Gastroesophageal sphincter (tissue), 4 donors: ENCODE measurements around the gene PXDN. TPM values are rescaled to one million over a fixed set of nuclear protein-coding genes. Genes with fewer than 3 reads are reported as not detected.

Source experiments
- ATAC-seq: fragments of 150-250 bp; one replicate; pipeline ENCODE4 v1.9.1; 2016; ENCODE audit warnings: mild to moderate bottlenecking, moderate library complexity
- H3K27ac ChIP-seq, 4 donors: fragments of 200-600 bp; sonication (generic) in 3 of 4; 1 replicate in 3 of 4; 2 replicates in 1 of 4; pipeline ENCODE4 v1.5.1; 2016 to 2019
- H3K27me3 ChIP-seq: fragments of 200-600 bp; sonication (generic); one replicate; pipeline ENCODE4 v1.5.1; 2019
- H3K36me3 ChIP-seq, 2 donors: fragments of 200-600 bp; sonication (generic); one replicate each; pipeline ENCODE4 v1.5.1; 2019; ENCODE audit warnings: control low read depth in 1 of 2
- H3K4me1 ChIP-seq, 3 donors: fragments of 200-600 bp; sonication (generic); 1 replicate in 2 of 3; 2 replicates in 1 of 3; pipeline ENCODE4 v1.5.1; 2016 to 2019; ENCODE audit warnings: control low read depth in 2 of 3
- H3K4me3 ChIP-seq, 2 donors: fragments of 200-600 bp; sonication (generic); one replicate each; pipeline ENCODE4 v1.5.1; 2019; ENCODE audit warnings: mild to moderate bottlenecking in 1 of 2, moderate library complexity in 1 of 2
- H3K9me3 ChIP-seq, 3 donors: fragments of 200-600 bp; sonication (generic); one replicate each; pipeline ENCODE4 v1.5.1; 2017 to 2019; ENCODE audit warnings: control low read depth in 2 of 3
- EP300 ChIP-seq: sonication (generic); formaldehyde crosslinking; IDR thresholded peaks from one replicate; pipeline ENCODE4 v1.6.1; 2017; ENCODE audit warnings: antibody characterized with exemption, mild to moderate bottlenecking
- POLR2A ChIP-seq, 2 donors: fragments of 450-650 bp; IDR thresholded peaks; one replicate each; pipeline ENCODE4 v1.6.1; 2017; ENCODE audit warnings: antibody characterized with exemption in 2 of 2, mild to moderate bottlenecking in 2 of 2, moderate library complexity in 1 of 2
- POLR2AphosphoS5 ChIP-seq: sonication (generic); formaldehyde crosslinking; IDR thresholded peaks from one replicate; pipeline ENCODE4 v1.6.1; 2017; ENCODE audit warnings: antibody characterized with exemption
- WGBS, 2 donors: methylation state at CpG; one replicate each; pipeline ENCODE4 v1.1.5; 2018; ENCODE audit warnings: low coverage in 1 of 2; 5-methylcytosine and 5-hydroxymethylcytosine counted together
- total RNA-seq, 4 donors: library from RNA; depleted of rRNA; stranded (reverse); fragments of >200 nt; gene quantifications; one replicate each; pipeline ENCODE4 v1.1.0, GENCODE V29; 2016
- TF ChIP-seq, protein P1 (sequence below), 4 experiments: fragments of 200-600 bp in 2 of 4; fragments of 450-650 bp in 2 of 4; sonication (generic) in 1 of 4; IDR thresholded peaks; one replicate each; pipeline ENCODE4 v1.5.1; 2017 to 2019; ENCODE audit warnings: antibody characterized with exemption in 4 of 4, mild to moderate bottlenecking in 2 of 4, moderate library complexity in 2 of 4

Gene PXDN
- total RNA-seq, 4 donors from 2014 or later: 19.9 to 95.9 (median 60.9) TPM

GRCh38 chr2:1755436-1756191, 11.3 kb upstream of the PXDN start:
- no peaks in the 10 kb centered on the region for H3K9me3 ChIP-seq
- no peak overlapping the region for H3K4me3 ChIP-seq
- WGBS, 2 donors: 19 to 38% methylated on average over 9 to 12 of the region's 18 CpGs
- H3K27ac ChIP-seq: peak overlapping the region in 1 of 4 donors; percentile 13
- ATAC-seq: no peak
- H3K4me1 ChIP-seq: peaks cover 0 to 33% (median 0%) of the 10 kb centered on the region in 3 donors
- peaks cover 8% of the 10 kb centered on the region for H3K27me3 ChIP-seq
- H3K36me3 ChIP-seq: no peaks in the 10 kb centered on the region
- TF ChIP-seq, protein P1, sequence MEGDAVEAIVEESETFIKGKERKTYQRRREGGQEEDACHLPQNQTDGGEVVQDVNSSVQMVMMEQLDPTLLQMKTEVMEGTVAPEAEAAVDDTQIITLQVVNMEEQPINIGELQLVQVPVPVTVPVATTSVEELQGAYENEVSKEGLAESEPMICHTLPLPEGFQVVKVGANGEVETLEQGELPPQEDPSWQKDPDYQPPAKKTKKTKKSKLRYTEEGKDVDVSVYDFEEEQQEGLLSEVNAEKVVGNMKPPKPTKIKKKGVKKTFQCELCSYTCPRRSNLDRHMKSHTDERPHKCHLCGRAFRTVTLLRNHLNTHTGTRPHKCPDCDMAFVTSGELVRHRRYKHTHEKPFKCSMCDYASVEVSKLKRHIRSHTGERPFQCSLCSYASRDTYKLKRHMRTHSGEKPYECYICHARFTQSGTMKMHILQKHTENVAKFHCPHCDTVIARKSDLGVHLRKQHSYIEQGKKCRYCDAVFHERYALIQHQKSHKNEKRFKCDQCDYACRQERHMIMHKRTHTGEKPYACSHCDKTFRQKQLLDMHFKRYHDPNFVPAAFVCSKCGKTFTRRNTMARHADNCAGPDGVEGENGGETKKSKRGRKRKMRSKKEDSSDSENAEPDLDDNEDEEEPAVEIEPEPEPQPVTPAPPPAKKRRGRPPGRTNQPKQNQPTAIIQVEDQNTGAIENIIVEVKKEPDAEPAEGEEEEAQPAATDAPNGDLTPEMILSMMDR (IDR thresholded peaks at IDR 0.05): no peak
- TF ChIP-seq EP300: no peak
- TF ChIP-seq POLR2A (IDR thresholded peaks at IDR 0.05): no peak
- TF ChIP-seq POLR2AphosphoS5: no peak

DNA sequence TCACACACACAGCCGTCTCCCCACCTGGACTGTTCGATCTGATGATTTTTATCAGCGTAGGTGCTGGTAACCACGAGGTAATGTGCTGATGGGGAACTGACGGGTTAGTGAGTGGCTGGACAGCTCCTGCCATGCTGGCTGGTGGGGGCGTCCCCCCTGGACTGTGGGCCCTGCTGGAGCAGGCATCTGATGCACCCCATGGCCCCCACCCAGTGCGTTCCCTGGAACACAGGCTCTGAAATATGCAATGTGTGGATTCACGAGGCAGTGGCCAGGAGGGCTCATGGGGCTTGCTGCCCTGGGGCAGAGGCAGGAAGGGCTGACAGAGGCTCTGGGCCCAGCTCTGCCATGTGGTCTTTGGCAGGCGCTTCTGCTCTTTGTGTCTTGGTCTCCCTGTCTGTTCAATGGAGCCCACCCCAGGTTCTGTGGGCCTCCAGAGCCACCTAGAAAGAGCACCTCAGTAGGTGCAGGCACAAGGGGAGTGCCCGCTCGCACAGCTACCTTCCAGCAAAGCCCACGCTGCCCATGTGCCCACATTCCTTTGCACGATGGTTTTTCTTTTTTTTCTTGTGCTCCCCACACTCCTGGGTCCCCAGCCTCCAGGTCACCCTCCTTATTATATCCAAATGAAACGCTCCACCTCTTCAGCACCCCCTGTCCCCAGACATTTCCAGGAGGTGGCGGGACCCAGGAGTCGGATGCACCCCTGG, 10.3 kb upstream of the PXDN start:
- no peak overlapping the region for H3K4me3 ChIP-seq
- no peaks in the 10 kb centered on the region for H3K36me3 ChIP-seq
- no peak for TF ChIP-seq EP300
- TF ChIP-seq, protein P1 (IDR thresholded peaks at IDR 0.05): no peak
- no peak for TF ChIP-seq POLR2A (IDR thresholded peaks at IDR 0.05)
- TF ChIP-seq POLR2AphosphoS5: no peak
- H3K27me3 ChIP-seq: peaks cover 8% of the 10 kb centered on the region
- H3K4me1 ChIP-seq: peaks cover 0 to 33% (median 0%) of the 10 kb centered on the region in 3 donors
- ATAC-seq: no peak
- H3K9me3 ChIP-seq: no peaks in the 10 kb centered on the region
- WGBS, 2 donors: 84 to 94% methylated on average over 2 to 8 of the region's 16 CpGs
- H3K27ac ChIP-seq: no peak overlapping the region

GRCh38 chr2:1754046-1754445, 9.7 kb upstream of the PXDN start:
- no peak for TF ChIP-seq POLR2AphosphoS5
- TF ChIP-seq POLR2A (IDR thresholded peaks at IDR 0.05): no peak
- TF ChIP-seq, protein P1 (IDR thresholded peaks at IDR 0.05): no peak
- TF ChIP-seq EP300: no peak
- Histone ChIP-seq H3K9me3 (no peaks in the 10 kb centered on the region), H3K27ac (no peak overlapping the region), H3K27me3 (peaks cover 9% of the 10 kb centered on the region), H3K4me1 (peaks cover 0 to 33% (median 0%) of the 10 kb centered on the region in 3 donors), H3K36me3 (no peaks in the 10 kb centered on the region), H3K4me3 (no peak overlapping the region)
- no peak for ATAC-seq
- WGBS, 2 donors: 90 to 91% methylated on average over 3 to 10 of the region's 12 CpGs

GRCh38 chr2:1752751-1753150, 8.4 kb upstream of the PXDN start:
- 80 to 91% methylated on average over 1 to 2 of the region's 6 CpGs for WGBS, 2 donors
- no peaks in the 10 kb centered on the region for H3K9me3 ChIP-seq

More at GRCh38 chr2:1752751-1753150, 8.4 kb upstream of the PXDN start:
- no peak overlapping the region for H3K4me3 ChIP-seq
- peaks cover 0 to 21% (median 0%) of the 10 kb centered on the region in 3 donors for H3K4me1 ChIP-seq
- no peak overlapping the region for H3K27ac ChIP-seq
- H3K36me3 ChIP-seq: no peaks in the 10 kb centered on the region
- TF ChIP-seq, protein P1 (IDR thresholded peaks at IDR 0.05): no peak
- TF ChIP-seq POLR2AphosphoS5: no peak
- no peak for TF ChIP-seq EP300
- H3K27me3 ChIP-seq: peaks cover 12% of the 10 kb centered on the region
- no peak for ATAC-seq
